Ishikawa (cell line): Measurements from ENCODE around the gene ISOC1.

ENCODE experiments used
- CEBPB ChIP-seq: IDR thresholded peaks from 2 replicates; pipeline ENCODE4 v1.6.1; 2012
- CREB1 ChIP-seq: IDR thresholded peaks from 2 replicates; pipeline ENCODE4 v1.6.1; 2012; ENCODE audit warnings: low read depth
- EGR1 ChIP-seq: IDR thresholded peaks from 2 replicates; pipeline ENCODE4 v1.6.1; 2012
- EP300 ChIP-seq: IDR thresholded peaks from 2 replicates; pipeline ENCODE4 v1.6.1; 2012; ENCODE audit warnings: borderline replicate concordance
- FOXM1 ChIP-seq: IDR thresholded peaks from 2 replicates; pipeline ENCODE4 v1.6.1; 2012; ENCODE audit warnings: low read depth, borderline replicate concordance
- MAX ChIP-seq: IDR thresholded peaks from 2 replicates; pipeline ENCODE4 v1.6.1; 2012
- NFIC ChIP-seq: IDR thresholded peaks from 2 replicates; pipeline ENCODE4 v1.6.1; 2012
- RAD21 ChIP-seq: IDR thresholded peaks from 2 replicates; pipeline ENCODE4 v1.6.1; 2012; ENCODE audit warnings: low read depth
- REST ChIP-seq: IDR thresholded peaks from 2 replicates; pipeline ENCODE4 v1.6.1; 2012; ENCODE audit warnings: low read depth, mild to moderate bottlenecking
- TAF1 ChIP-seq: IDR thresholded peaks from 2 replicates; pipeline ENCODE4 v1.6.1; 2012; ENCODE audit warnings: low read depth, mild to moderate bottlenecking
- TCF12 ChIP-seq: IDR thresholded peaks from 2 replicates; pipeline ENCODE4 v1.6.1; 2012; ENCODE audit warnings: low read depth
- TEAD4 ChIP-seq: IDR thresholded peaks from 2 replicates; pipeline ENCODE4 v1.6.1; 2012
- USF1 ChIP-seq: IDR thresholded peaks from 2 replicates; pipeline ENCODE4 v1.6.1; 2012
- YY1 ChIP-seq: IDR thresholded peaks from 2 replicates; pipeline ENCODE4 v1.6.1; 2012; ENCODE audit warnings: low read depth
- ZBTB7A ChIP-seq: IDR thresholded peaks from 2 replicates; pipeline ENCODE4 v1.6.1; 2012; ENCODE audit warnings: low read depth

The ISOC1 gene

GRCh38 chr5:129079496-129079895 is 15.1 kb upstream of the ISOC1 start:
- TF ChIP-seq YY1 (no peak), REST (no peak), TAF1 (no peak), MAX (no peak), TCF12 (no peak), FOXM1 (no peak), ZBTB7A (no peak), TEAD4 (no peak), RAD21 (no peak), NFIC (no peak), CEBPB (no peak), EP300 (no peak), CREB1 (no peak), EGR1 (no peak)

- TF ChIP-seq FOXM1 = no peak
- no peak for TF ChIP-seq TAF1
- TF ChIP-seq MAX = no peak
- TF ChIP-seq NFIC = no peak
- no peak for TF ChIP-seq TCF12
- TF ChIP-seq USF1 = no peak
- TF ChIP-seq EP300 = no peak
Observed at GRCh38 chr5:129080766-129081165, 13.8 kb upstream of the ISOC1 start.

- TF ChIP-seq NFIC (no peak), EGR1 (no peak), YY1 (no peak)
Observed at GRCh38 chr5:129082225-129083136, 12.1 kb upstream of the ISOC1 start.

- TF ChIP-seq USF1 (no peak), CREB1 (no peak), EGR1 (peak; percentile 43), MAX (peak; percentile 14), TAF1 (no peak; the same call in 1 of the 2 replicates), FOXM1 (no peak), REST (no peak), YY1 (no peak), NFIC (no peak), ZBTB7A (peak; percentile 41; the same call in 1 of the 2 replicates), CEBPB (peak; percentile 12; the same call in 1 of the 2 replicates), TEAD4 (no peak), RAD21 (no peak), TCF12 (no peak), EP300 (no peak)
Observed at GRCh38 chr5:129094924-129095899, 663 bp downstream of the ISOC1 start.

DNA sequence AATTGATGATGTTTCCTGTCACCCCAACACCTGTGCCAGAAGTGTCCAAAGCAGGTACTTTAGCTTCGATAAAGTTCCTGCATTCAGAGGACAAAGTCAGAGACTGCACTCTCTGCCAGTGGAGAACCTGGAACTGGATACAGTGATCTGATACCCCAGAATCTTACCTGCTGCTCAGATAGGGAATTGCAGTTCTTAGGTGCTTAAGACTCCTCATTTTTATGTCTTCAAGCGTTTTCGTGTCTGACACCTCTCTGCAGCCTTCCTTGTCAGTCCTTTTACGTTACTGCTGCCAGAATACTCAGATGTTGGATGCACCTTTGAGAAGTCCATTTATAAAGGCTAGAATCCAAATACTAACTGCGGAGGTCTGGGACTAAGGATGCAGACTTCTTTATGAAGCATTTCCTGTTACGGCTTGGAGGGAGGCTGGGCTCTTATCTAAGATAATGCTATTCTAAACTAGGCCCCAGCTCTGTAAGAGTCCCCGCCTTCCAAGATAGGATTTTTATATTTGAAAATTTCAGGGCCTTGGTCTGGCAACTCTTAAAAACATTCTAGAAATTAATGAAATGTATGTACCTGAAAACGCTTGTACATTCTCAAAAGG is 1.9 kb downstream of the ISOC1 start:
- no peak for TF ChIP-seq MAX
- TF ChIP-seq EGR1 = no peak
- no peak for TF ChIP-seq YY1
- TF ChIP-seq EP300 = no peak
- TF ChIP-seq NFIC = no peak
- no peak for TF ChIP-seq TAF1
- TF ChIP-seq CEBPB = no peak
- TF ChIP-seq TEAD4 = no peak
- no peak for TF ChIP-seq RAD21
- TF ChIP-seq FOXM1 = no peak
- no peak for TF ChIP-seq ZBTB7A
- TF ChIP-seq REST = no peak
- no peak for TF ChIP-seq TCF12
- TF ChIP-seq USF1 = no peak
- no peak for TF ChIP-seq CREB1
